HG02623 (cell line): Measurements from ENCODE around the gene ANKRD11.

Source experiments
- ATAC-seq: cut with Tn5 transposase; IDR thresholded peaks from one replicate; pipeline ENCODE4 v1.9.1; 2021; ENCODE audit warnings: moderate library complexity; ENCODE audit not compliant: unreplicated experiment

The ANKRD11 gene

DNA sequence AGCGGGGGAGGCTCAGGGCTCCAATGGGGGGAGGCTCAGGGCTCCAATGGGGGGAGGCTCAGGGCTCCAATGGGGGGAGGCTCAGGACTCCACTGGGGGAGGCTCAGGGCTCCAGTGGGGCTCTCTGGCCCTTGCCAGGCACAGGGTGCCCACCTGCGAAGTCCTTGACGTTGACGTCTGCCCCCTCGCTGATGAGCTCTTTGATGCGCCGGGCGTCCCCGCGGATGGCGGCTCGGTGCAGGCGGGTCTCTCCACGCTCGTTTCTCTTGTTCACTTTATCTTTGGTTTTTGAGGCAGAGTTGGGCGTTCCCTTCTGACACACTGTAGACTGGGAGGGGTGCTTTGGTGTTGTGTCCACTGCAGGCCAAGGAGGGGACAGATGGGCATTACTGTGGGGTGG lies 199.9 kb downstream of the ANKRD11 start:
- no peak for ATAC-seq

DNA sequence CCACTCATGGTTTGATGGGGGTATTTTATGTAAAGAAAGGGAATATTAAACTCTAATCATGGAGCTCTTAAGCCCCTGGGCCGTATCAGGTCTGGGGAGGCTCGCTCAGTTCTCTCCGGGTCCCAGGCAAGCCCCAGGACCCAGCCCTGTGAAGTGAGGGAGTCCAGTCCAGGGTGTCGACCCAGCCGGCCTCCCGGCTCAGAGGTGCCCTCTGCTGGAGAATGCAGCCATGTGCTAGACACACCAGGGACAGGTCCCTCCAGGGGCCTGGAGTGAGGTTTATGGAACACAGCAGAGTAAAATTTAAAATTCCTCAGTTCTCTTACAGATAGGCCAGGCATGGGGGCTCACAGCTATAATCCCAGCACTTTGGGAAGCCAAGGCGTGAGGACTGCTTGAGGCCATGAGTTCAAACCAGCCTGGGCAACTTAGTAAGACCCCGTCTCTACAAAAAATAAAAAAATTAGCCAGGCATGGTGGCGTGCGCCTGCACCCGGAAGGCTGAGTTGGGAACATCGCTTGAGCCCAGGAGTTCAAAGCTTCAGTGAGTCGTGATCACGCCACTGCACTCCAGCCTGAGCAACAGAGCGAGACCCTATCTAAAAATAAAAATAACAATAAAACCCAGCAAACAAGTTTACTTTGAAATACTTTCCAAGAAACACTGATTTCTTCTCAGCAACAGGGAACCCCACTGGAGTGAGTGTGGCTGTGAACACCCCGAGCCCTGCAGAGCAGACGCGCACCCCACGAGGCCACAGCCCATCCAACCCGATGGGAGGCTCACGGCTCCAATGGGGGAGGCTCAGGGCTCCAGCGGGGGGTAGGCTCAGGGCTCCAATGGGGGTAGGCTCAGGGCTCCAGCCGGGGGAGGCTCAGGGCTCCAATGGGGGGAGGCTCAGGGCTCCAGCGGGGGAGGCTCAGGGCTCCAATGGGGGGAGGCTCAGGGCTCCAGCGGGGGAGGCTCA lies 200.6 kb downstream of the ANKRD11 start:
- ATAC-seq = no peak

DNA sequence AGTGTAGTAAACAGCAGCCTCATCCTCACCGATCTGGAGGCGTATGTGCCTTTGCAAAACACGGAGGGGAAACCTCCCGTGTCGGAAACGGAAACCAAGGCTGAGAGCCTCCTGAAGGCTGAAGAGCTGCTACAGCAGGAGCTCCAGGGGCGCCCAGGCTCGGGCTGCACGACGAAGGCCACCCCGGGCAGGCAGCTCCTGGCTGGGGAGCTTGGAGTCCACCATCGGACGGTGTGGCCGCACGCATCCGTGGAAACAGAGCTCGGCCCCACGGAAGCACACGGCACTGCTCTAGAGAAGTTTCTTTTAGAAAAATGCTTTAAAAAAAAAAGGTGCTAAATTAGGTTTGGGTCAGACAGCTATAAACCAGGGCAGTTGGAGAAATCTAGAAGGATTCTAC lies 201.4 kb downstream of the ANKRD11 start:
- ATAC-seq = no peak

DNA sequence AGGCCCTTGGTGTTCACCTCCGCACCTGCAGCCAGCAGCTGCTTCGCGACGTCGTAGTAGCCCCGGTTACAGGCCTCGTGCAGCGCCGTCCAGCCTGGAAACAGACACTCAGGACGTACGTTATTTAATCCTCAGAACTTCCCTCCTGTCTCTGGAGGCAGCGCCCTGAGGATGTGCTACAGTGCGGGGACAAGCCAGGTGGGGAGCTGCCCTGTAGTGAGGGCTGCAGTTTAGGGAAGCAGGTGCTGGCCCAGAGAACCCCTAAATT lies 201.8 kb downstream of the ANKRD11 start:
- no peak for ATAC-seq

DNA sequence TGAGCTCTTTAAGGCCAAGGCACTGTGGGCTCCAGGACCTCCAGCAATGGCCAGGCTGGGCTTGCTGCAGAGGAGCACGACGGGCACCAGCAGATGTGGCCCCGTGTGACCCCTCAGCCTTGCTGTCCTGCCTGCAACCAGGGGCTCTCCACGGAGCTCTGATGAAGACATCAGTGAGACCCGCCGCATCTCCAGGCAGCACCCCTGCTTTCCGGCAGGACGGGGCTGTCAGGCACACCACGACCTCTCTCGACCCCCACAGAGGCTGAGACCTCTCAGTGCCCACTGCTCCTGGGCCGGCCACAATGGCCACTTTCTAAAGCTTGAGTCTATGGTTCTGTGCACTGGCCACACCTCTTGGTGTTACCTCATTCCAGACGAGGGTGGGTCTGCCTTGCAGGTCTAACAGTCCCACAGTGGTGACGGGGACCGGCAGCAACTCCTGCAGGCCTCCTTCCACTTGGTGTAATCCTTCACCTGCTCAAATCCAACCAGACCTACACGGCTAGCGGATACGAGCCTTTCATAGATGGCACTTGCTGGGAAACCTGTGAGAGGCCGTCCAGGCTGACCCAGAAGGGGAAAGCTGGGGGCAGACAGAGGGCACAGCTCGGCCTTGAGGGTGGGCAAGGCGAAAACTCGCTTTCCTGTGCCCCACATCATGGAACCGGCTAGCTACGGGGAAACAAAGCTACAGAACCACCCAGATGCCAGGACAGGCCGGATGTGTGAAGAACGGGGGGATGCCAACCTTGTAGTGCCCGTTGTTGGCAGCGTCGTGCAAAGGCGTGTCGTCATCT lies 202.4 kb downstream of the ANKRD11 start:
- no peak for ATAC-seq

DNA sequence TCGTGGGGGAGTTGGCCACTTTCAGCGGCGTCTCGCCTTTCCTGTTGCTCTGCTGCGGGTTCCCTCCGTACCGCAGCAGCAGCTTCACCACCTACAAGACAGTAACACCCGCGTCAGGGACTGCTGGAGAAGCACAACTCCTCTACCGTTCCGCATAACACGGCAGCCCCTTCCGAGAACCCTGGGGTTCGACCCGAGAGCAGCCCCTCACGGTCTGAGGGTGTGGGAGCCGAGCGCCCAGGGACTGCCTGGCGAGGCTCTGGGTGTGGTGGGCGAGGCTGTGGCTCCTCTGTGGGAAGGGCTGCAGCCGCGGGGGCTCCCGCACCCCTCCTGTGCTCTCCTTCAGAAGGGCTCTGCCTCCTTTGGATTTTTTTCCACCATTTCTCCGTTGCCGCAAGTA lies 204.3 kb downstream of the ANKRD11 start:
- no peak for ATAC-seq

DNA sequence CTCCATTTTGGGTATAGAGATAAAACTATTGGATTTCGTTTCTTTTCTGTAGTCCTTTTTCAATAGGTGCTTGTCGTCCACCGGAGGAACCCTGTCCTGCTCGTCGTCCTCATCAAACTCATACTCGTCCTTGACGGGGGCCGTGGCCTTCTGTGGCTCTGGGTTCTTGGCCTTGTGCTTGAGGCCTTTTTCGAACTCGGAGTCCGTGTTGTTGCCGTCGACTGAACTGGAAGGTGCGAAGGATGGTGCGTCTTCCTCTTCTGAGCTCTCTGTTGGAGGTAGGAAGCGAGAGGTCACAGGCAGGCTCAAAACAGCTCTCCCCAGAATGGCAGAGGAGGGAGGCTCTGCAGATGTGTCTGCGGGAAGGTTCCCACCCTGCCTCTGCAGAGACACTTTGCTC lies 205.0 kb downstream of the ANKRD11 start:
- no peak for ATAC-seq

DNA sequence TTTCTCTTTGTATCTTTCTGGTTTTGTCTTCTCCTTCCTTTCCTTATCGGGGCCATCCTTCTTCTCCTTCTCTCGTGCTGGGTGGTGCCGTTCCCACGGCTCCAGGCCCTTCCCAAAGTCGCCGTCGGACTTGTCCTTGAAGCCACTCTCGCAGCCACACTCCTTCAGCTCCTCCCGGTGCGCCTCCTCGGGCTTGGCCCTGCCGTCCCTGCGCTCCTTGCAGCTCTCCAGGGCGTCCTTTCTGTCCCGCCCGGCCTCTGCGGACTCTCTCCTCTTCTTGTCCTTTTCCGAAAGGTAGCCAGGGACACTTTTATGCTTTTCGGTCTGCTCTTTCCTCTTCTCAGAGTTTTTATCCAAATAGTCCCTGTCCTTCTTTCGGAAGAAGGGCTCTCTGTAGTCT lies 206.9 kb downstream of the ANKRD11 start:
- no peak for ATAC-seq

DNA sequence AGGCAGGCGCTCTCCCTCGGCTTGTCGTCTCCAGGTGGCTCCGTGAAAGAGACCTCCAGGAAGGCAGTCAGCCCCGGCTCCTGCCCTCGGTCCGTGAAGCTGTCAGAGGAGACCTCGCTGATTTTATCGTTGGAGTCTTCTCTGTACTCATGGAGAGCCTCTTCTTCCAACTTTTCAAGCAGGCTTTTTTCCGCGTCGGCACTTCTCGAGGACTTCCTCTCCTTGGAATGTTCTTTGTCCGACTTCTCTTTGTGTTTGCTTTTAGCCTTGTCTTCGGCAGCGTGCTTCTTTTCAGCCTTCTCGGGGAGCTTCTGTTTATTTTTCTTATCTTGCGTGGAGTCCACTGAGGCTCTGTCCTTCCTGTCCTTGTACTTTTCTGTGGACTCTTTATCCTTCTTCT lies 207.8 kb downstream of the ANKRD11 start:
- no peak for ATAC-seq

DNA sequence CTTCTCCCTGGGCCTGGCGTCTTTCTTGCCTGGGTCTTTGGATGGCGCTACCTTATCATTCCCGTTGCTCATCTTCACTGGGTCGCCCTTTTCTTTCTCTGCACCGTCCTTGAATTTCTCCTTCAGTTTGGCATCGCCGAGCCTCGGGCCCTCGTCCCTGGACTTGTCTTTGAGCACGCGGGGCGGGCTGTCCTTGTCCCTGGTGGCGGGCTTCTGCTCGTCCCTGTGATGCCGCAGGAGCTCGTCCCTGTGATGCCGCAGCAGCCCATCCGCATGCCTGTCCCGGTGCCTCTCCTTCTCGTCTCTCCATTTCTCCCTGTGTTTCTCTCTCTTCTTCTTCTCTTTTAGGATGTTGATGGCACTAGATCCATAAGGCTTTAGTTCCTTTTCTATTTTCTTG lies 208.5 kb downstream of the ANKRD11 start:
- ATAC-seq = no peak

DNA sequence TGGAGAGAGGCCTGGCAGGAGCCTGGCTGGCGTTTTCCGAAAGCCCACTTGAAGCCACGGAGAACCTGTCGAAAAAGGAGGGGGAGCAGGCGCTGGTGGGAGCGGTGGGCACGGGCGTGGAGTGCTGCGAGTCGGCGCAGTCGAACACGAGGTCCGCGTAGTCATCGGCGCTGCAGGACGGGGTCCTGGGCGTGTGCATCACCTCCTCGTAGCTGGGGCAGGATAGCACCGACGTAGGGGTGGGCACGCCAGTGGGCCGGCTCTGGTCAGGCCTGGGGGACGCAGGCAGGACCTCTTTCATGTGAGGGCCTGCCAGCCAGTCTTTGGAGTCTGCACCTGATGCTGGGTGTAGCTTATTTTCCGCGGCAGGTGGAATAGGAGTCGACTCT lies 209.2 kb downstream of the ANKRD11 start:
- ATAC-seq = no peak

DNA sequence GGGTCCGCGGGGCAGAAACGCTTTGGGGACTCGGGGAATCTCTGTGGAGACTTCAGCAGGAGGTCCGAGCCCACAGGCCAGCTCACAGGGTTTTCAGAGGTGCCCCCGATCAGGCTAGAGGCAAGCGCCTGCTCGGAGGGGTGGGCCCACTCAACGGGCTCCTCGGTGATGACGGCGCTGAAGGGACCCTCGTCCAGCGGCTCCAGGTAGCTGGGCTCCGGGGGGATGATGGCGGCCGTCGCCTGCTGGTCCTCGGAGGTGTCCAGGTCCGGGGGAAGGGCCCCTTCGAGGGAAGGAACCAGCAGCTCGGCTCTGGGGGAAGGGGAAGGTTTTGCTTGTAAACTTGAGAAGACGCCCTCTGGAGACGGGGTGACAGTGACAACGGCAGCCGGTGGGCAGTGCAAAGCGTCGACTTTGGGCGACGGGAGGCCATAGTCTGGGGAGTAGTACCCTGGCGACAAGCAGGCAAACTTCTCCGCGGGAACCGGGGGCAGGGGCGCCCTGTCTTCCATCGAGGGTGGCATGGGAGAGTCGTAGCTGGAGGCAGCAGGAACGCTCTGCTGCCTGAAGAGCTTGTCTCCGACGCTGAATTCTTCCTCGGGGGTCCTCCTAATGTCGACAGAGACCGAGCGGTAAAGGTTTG lies 209.7 kb downstream of the ANKRD11 start:
- no peak for ATAC-seq

DNA sequence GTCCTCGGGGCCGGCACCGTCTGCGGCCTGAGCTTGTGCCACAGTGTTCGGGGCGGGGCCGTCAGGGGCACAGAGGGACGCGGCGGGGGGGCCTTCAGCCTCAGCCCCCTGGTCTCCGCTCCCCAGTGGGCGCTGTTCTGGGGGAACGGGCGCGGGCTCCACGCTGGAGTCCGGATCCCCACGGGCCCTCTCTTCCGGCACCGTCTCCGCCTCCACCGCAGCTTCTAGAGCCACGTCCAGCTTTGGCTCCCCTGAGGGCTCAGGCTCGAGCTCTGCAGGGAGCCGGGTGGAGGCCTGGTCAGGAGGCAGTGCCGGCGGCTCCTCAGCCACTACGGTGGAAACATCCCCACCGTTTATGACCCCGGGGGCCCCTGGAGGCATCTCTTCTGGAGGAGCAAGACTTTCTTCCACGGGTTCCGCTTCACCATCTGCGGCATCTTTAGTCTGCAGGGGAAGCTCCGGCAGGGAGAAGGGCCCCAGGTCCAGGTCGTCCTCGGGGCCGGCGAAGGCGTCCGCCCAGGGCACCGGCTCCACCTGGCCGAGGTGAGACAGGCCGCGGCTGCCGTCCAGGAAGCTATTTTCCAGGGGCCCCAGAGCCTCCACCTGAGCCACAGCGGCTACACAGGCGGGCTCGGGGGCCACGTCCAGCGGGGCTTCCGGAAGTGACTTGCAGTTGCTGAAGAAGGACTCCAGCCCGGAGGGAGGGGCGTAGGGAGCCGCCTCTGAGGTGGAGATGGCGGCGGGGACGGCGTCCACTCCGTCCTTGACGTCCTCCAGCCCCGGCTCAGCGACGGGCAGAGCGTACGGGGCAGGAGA lies 210.5 kb downstream of the ANKRD11 start:
- no peak for ATAC-seq

DNA sequence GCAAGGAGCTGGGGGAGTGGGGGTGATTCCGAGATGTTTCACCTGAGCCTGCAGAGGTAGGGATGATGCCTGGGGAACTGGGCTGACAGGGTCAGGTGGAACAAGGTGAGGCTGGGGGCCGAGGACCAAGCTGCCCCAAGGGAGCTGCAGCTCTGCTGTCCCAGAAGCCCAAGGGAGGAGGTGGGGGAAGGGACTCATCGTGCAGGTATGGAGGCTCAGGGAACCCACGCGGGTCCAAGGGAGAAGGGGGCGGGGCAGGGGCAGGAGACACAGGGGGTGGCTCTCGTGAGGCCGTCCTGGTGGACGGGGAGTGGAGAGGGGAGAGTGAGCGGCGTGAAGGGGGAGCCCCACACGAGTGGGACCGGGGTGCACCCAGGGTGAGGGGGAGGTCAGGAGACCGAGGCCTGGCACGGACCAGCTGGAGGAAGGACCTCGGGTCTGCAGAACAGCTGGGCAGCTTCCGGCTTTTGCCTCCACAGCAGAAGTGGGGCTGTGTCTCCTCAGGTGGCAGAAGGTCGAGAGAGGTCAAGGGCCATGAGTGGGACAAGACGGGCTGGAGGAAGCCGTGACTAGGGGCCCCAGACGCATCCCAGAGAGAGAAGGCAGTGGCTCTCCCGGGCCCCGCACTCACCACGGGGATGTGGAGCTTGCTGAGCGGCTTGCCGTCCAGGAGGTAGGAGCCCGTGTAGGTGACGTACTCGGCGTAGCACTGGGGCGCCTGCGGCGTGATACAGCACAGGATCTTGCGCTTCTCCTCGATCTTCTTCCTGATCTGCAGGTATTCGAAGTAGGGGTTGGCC lies 211.7 kb downstream of the ANKRD11 start:
- no peak for ATAC-seq

DNA sequence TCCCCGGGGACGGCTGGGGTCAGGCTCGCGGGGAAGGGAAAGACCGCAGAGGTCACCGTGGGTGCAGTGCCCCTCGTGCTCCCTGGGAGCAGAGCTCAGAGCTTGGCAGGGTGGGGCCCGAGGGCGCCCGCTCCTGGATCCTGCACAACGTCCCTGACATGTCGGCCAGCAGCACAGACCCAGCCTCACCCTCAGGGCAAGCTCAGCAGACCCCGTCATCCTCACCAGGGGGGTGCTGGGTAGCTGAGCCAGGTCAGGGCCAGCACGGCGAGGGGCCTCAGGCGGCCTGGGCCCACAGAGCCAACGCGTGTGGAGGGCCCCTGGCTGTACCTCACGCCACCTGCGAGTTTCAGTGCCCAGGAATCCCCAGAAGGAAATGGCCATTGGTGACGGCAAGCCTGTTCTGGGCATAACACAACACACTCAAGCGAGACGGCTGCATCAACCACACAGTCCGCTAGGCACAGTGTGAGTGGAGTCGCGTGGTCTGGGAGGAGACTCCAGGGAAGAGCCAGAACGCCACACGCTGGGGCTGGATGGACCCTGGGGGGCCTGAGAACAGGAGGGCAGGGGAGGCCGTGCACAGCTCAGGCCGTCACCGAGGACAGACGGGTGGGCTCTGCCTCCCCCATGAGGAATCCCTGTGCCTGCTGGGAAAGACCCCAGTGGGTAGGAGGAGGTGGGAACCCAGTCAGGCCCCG lies 212.6 kb downstream of the ANKRD11 start:
- ATAC-seq = no peak

DNA sequence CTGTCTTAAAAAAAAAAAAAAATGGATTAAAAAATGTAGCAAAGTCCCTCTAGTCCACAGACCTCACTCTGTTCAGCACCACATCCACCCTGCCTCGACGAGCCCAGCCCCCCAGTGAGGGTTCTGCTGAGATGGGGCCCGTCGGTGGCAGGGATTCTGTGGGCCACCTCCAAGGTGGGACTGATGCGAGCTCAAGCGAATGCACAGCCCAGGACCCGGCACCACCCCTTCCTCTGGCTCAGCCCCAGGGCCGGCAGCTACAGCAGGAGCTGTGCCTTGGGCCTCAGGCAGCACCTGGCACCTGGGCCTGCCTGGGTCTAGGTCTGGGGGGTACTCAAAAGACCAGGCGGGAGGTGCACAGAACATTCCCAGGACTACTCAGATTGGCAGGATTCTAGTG lies 213.3 kb downstream of the ANKRD11 start:
- no peak for ATAC-seq

DNA sequence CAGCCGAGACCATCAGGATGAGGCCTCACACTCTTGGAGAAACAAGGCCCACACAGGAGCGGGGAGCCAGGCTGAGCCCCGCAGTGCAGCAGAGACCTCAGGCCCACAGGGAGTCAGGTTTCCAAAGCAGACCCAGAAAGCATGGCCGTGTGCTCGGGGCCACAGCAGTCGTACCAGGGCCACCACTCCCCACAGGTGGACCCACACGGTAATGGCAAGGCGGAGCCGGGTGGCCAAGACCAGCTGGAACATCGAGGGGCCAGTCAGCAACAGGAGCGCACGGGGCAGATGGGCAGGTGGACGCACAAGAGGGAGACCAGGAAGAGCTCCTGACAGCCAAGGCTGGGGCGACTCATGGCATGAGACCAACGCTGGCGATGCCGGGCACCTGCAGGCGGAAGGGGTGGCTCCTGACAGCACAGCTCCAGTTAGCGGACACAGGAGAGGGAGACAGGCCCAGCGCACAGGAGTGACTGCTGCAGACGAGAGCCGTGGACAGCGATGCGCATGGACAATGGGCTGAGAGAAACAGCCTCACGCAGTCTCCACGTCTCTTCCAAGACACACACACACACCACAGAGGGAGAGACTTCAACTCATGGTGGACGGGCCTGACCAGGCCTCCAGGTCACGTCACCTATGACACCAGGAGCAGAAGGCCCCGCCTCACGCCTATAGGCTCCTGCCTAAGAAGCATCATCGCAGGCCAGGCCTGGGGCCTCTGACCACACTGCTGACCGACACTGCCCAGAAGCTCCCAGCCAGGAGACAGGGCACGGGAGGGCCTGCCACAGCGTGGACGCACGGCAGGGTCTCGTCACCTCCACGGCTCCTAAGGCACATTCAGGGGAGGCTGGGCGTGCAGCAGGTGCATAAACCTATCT lies 214.3 kb downstream of the ANKRD11 start:
- no peak for ATAC-seq

DNA sequence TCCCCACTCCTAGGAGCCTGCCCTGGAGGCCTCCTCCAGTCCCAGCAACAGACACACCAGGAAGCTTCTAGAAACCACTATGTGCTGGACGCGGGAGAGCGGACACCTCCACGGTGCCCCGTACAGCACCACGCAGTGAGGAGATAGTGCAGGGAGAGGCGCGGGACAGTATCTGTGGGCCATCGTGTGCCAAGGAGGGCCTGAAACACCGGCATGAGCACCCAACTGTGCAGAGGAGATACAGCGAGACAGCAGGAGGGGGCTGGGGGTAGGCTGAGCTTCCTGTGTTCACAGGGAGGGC lies 215.1 kb downstream of the ANKRD11 start:
- no peak for ATAC-seq
